HepG2 (cell line): ENCODE measurements around the gene LNX2.
A peak's percentile ranks its signal among the peaks of the same experiment; 100 is the strongest.

Experiments used
- ADNP ChIP-seq: sonication (generic); formaldehyde crosslinking; IDR thresholded peaks from 2 replicates; pipeline ENCODE4 v1.4.0; 2020; ENCODE audit warnings: missing genetic modification reagents
- CBX2 ChIP-seq, 2 experiments: fragments of 200-600 bp in 1 of 2; sonication (generic); formaldehyde crosslinking in 1 of 2; IDR thresholded peaks; 2 replicates each; pipeline versions ENCODE4 v1.7.0 to v1.8.1; 2018 to 2022; ENCODE audit warnings: low read depth in 2 of 2, low read length in 1 of 2, mild to moderate bottlenecking in 1 of 2, missing genetic modification reagents in 1 of 2
- CCAR2 ChIP-seq: fragments of 200-400 bp; formaldehyde crosslinking; optimal IDR thresholded peaks from 2 replicates; pipeline ENCODE3; 2018; ENCODE audit warnings: low read depth, mild to moderate bottlenecking, low read length, moderate library complexity
- EP300 ChIP-seq, 3 experiments: sonication (generic) in 1 of 3; formaldehyde crosslinking in 1 of 3; IDR thresholded peaks; 2 replicates each; pipeline versions ENCODE4 v1.5.1 to v1.6.1; 2011 to 2020; ENCODE audit warnings: low read depth in 2 of 3, low read length in 2 of 3, borderline replicate concordance in 1 of 3, improper control_type of control experiment in 1 of 3, mild to moderate bottlenecking in 1 of 3, missing genetic modification reagents in 1 of 3, moderate library complexity in 1 of 3
- GPBP1L1 ChIP-seq: sonication (generic); formaldehyde crosslinking; IDR thresholded peaks from 2 replicates; pipeline ENCODE4 v1.5.0; 2020; ENCODE audit warnings: mild to moderate bottlenecking, missing genetic modification reagents
- HES4 ChIP-seq: sonication (generic); formaldehyde crosslinking; IDR thresholded peaks from 2 replicates; pipeline ENCODE4 v1.9.0; 2021; ENCODE audit warnings: mild to moderate bottlenecking, missing genetic modification reagents, borderline replicate concordance
- JUN ChIP-seq: sonication (generic); formaldehyde crosslinking; IDR thresholded peaks from 2 replicates; pipeline ENCODE4 v1.4.0; 2020; ENCODE audit warnings: mild to moderate bottlenecking, missing genetic modification reagents
- MTA3 ChIP-seq: sonication (generic); formaldehyde crosslinking; IDR thresholded peaks from 2 replicates; pipeline ENCODE4 v1.4.0; 2020; ENCODE audit warnings: missing genetic modification reagents
- NFIC ChIP-seq: IDR thresholded peaks from 2 replicates; pipeline ENCODE4 v1.6.1; 2012; ENCODE audit warnings: mild to moderate bottlenecking, low read length, inconsistent platforms
- PAWR ChIP-seq: sonication (generic); formaldehyde crosslinking; IDR thresholded peaks from 2 replicates; pipeline ENCODE4 v1.4.0; 2020; ENCODE audit warnings: missing genetic modification reagents, mild to moderate bottlenecking, borderline replicate concordance
- U2AF1 ChIP-seq: fragments of 200-400 bp; formaldehyde crosslinking; optimal IDR thresholded peaks from 2 replicates; pipeline ENCODE3; 2017; ENCODE audit warnings: mild to moderate bottlenecking, low read depth, low read length

DNA sequence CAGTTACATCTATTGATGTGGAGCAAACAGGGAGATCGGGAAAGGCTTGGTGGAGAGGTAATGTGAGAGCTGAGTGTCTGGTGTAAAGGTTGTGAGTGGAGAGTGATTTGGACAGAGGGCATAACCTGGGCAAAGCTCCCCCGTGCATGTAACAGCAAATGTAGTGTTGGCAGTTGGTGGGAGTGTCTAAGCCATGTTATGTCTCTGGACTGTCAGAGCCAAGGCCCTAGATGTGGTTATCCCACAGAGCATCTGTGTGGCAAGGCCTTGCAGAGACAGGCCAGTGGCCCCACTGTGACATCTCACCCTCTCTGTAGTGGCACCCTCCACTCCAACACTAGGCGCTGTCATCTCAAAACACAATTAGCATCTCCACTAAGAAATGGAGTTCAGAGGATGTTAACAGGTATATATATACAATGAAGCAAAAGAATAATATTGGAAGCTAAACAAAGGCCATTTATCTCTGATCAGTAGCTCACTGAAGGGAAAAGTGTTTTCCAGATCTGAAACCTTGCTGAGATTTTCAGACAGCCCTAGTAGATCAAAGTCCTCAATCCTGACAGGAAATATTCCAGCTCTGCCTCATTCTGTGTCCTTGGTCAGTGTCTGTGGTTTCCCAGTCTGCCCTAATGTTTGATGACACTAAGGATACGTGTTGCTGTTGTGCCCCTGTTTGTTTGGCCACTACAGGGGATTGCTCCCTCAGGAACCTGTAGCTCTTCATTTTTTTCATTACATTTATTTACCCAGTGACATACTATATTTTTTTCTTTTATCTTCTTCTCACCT lies 21.6 kb upstream of the LNX2 start:
- TF ChIP-seq NFIC (no peak), HES4 (no peak), JUN (no peak), GPBP1L1 (no peak), CCAR2 (no peak), U2AF1 (no peak), CBX2 (IDR thresholded peaks at IDR 0.05; ENCODE audit: low read depth, low read length) (no peak), CBX2 (CRISPR knock-in tag; IDR thresholded peaks at IDR 0.05; ENCODE audit: low read depth) (no peak), EP300 (IDR thresholded peaks at IDR 0.05; ENCODE audit: low read depth in 2 of 2, low read length in 2 of 2) (peak in 1 of 2 experiments; percentile 80; a peak in 2 of 4 replicates), EP300 (CRISPR knock-in tag; IDR thresholded peaks at IDR 0.05; ENCODE audit: borderline replicate concordance) (peak; percentile 52; the same call in 1 of the 2 replicates), MTA3 (CRISPR knock-in tag) (no peak), ADNP (no peak), PAWR (CRISPR knock-in tag) (no peak)
